Stimulated activated CD4-positive, alpha-beta T cell treated with anti-CD3 and anti-CD28 coated beads, Interleukin-4, amount 100 ng/mL, for 48 hours (primary cell): Measurements from ENCODE around the gene TOE1.
"Not testable (repeated sequence)": the region's sequence is repeated elsewhere in the genome, so short reads cannot be mapped to it uniquely, and the experiment has no call there.

Source experiments
- DNase-seq, 2 donors: peaks; one replicate each; pipeline ENCODE4 v3.0.0-alpha.2; 2020; ENCODE audit warnings: low read depth in 2 of 2

The TOE1 gene

DNA sequence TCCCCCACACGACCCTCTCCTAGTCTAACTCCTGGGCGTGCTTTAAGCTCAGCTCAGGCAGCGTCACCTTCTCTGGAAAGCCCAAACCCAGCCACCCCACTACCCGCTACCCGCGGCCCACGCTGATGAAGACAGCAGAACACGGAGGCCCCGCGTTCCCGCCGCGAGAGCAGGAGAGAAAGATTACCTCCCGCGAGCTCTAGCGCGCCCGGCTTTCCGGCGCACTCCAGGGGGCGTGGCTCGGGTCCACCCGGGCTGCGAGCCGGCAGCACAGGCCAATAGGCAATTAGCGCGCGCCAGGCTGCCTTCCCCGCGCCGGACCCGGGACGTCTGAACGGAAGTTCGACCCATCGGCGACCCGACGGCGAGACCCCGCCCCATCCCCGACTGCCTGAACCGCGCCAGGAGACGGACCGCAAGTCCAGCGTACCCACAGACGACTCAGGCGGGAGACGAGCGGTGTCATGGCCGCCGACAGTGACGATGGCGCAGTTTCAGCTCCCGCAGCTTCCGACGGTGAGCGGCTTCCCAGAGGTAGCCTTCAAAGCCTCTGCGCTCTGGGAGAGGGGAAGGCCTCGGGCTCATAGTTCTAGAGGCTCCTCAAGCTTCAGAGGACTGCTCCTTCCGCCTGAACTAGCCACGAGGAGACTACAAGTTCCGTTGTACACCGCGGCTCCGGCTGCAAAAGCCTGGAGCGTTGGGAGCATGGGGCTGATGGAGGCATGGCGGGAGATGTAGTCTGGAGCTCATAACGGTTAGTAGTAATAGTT, at the start of gene TOE1, which contains the start of gene MUTYH:
TSS of gene TOE1 (plus strand) at position 382 of the 770 bp plus-strand sequence. CDS start at position 465, 83 bp downstream.
TSS of gene MUTYH (minus strand) at position 652 of the 770 bp plus-strand sequence. CDS start 5,935 bp downstream, outside the sequence.
- peak; percentile 91 to 97 for DNase-seq

DNA sequence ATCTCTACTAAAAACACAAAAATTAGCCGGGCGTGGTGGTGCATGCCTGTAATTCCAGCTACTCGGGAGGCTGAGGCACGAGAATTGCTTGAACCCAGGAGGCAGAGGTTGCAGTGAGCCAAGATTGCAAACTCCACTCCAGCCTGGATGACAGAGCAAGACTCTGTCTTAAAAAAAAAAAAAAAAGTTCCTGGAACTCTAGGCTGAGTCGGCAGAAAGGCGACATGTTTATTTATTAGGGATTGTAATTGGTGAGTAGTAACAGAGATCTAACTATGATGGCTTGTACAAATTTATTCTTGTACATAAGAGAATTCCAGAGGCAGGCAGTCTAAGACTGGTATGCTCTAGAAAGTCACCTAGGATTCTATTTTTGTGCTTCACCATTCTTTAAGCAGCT, 49.0 kb upstream of the TOE1 start:
- not testable (repeated sequence) for DNase-seq

DNA sequence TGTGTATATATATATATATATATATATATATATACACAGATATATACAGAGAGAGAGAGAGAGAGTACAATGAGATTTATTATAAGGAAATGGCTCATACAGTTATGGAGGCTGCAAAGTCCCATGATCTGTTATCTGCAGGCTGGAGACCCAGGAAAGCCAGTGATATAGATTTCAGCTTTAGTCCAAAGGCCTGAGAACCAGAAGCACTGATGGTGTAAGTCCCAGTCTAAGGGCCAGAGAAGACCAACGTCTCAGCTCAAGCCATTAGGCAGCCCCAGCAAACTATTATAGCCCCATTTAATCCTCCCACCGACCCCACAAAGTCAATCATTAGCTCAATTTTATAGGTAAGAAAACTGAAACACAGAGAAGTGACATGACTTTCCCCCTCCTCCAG, 48.3 kb upstream of the TOE1 start:
- no peak for DNase-seq

DNA sequence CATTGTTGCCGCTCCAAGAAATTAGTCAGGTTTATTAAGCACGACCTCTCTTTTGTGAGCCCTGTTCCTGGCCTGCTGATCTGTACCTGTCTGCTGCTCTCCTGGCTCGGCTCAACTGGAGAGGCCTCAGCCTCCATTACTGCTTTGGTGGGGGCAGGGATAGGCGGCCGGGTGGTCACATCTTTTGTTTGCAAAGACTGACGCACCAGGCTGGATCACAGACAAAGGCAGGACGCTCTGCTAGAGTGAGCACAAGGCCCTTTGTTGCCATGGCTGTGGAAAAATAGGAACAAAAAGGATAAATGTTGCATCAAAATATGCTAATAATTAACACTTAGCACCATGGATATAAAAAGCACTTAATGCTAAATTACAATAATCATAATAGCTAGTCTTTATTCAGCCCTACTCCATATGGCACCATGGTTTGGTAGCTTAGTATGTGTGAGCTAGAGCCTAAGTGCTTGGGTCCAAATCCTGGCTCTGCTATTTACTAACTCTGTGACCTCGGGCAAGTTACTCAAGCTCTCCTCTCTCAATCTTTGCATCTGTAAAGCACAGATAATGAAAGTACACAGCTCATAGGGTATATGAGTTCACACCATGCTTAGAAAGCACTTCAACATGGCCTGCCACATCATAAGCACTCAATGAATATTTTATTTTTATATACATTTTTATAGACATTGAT, 42.2 kb upstream of the TOE1 start:
- DNase-seq: no peak

DNA sequence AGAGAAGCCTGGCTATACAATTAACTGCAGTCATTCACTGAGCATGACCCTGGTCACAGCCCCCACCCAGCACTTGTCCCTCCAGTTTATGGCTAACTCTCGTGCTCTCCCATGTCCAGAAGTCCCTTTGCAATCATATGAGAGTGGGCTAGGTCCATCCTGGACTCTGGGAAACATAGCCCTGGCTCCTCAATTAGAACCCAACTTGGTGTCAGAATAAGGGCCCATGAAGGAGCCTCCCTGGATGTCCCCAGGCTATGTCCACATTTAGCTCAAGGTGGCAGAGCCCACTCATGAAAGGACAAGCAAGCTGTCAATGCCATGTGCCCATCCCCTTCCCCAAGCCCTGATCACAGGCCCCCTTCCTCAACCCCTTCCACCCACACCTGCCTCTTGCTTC, 40.7 kb upstream of the TOE1 start:
- no peak for DNase-seq

DNA sequence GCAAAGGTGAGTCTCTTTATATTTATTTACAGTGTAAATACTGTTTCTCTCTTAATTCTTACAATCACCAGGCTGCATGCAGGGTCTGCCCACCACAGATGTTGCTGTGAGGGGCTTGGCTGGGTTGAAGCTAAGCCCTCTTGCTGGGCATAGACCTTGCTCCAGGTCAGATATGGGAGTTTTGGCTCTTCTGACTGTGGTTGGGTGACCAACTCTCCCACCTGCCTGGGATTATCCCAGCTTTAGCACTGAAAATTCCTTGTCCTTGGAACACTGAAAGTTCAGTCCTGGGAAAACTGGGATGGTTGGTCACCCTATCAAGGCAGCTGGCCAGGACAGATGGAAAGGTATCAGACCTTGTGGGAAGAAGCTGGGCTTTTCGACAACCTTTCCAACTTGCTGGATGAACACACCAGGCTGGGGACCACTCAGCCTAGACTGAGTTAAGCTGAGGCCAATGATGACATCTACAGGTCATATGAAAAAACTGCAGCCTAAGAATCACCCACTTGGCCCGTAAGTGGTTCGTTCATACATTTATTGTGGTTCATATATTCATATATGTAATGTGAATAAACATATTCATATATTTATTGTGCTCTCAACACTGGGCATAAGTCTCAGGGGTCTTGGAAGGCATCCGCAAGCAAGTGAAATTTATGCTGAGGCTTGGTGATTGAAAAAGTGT, 39.8 kb upstream of the TOE1 start:
- no peak for DNase-seq

DNA sequence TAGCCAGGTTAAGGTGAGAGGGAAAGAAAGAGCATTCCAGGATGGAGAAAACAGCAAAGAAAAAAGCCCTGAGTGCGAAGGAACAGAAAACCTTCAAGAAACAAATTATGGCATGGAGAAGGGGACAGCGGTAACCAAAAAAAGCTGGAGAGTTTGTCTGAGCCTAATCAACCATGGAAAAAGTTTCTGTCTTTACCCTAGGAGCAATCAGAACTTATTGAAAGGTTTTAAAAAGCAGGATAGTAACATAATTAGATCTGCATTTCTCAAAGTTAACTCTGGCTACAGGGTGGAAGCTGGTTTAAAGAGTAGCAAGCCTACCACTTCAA, 39.3 kb upstream of the TOE1 start:
- no peak for DNase-seq

DNA sequence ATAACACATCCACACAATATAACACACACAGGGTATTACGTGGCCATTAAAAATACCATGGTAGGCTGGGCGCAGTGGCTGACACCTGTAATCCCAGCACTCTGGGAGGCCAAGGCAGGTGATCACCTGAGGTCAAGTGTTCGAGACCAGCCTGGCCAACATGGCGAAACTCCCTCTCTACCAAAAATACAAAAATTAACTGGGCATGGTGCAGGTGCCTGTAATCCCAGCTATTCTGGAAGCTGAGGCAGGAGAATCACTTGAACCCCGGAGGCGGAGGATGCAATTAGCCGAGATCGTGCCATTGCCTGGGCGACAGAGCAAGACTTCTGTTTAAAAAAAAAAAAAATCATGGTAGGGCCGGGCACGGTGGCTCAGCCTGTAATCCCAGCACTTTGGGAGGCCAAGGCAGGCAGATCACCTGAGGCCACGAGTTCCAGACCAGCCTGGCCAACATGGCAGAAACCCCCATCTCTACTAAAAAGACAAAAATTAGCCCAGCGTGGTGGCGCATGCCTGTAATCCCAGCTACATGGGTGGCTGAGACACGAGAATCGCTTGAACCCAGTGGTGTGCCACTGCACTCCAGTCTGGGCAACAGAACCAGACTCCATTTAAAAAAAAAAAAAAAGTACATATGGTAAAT, 37.3 kb upstream of the TOE1 start:
- DNase-seq: no peak

DNA sequence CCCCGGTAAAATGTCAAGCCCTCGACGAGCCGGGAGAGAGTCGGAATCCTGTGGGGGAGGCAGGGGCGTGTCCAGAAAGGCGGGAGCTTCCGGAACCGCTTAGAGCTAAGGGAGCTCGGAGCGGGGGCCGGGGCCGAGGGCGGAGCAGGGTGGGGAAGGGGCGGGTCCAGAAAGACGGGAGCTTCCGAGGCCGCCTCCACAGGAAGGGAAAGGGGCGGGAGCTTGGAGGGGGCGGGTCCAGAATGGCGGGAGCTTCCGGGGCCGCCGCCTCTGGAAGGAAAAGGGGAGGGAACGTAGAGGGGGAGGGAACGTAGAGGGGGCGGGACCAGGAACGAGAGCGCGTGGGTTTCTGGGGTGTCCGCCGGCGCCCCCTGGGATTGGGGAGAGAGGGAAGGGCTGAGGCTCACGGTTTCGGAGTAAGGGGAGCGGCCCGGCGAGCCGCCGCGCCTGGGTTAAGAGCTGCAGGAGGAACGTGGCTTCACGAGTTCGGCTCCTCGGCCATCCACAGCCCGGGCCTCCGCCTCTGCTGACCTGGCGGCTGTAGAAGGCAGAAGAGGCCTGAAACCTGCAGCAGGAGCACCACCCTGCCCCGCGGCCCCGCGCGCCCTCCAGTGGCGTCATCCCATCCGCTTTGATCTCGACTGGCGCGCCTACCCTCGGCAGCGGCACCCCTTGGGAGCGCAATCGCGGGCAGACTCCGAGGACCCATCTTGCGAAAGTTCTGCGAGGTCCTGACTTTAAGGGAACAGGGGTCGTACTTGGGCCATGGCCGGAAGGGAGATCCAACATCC, 36.3 kb upstream of the TOE1 start:
- DNase-seq: peak; percentile 98 to 99

DNA sequence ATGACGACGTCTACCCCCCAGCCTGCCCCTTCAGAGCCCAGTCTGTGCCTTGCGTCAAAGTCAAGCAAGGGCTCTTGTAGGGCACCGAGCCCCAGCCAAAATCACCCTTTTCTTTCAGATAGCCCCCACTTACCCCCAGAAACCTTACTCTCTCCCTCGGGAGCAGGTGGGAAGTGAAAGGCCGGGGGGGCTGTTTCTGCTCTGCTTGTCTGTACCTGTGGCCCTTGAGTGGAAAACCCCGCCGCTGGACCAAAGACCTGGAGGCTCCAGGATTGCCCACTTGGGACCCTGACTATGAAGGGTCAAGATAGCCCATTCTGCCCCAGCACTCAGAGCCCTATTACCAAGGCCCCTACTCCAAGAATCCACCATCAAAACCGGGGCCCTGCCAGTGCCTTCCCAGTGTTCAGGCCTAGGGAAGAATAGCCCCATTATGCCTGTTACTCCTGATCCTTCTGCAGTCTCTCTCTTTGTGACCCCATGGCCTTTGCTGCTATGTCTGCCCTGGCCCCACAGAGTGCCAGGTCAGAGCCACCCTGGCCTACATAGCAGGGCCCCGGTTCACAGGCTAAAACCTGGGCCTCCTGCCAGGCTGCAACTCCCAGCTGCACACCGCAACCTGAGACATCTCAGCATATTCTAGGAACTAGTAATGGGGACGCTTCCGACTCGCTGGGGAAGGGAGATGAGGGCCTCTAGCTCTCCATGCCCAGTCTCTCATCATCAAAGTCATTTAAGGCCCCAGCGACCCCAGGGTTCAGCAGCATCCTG, 35.5 kb upstream of the TOE1 start:
- DNase-seq: no peak

DNA sequence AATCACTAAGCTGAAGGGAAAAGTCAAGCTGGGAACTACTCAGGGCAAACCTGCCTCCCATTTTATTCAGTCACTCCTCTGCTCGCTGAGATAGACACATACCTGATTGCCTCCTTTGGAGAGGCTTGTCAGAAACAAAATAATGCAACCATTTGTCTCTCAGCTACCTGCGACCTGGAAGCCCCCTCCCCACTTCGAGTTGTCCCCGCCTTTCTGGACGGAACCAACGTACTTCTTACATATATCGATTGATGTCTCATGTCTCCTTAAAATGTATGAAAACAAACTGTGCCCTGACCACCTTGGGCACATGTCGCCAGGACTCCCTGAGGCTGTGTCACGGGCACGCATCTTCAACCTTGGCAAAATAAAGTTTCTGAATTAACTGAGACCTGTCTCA, 34.7 kb upstream of the TOE1 start:
- no peak for DNase-seq

DNA sequence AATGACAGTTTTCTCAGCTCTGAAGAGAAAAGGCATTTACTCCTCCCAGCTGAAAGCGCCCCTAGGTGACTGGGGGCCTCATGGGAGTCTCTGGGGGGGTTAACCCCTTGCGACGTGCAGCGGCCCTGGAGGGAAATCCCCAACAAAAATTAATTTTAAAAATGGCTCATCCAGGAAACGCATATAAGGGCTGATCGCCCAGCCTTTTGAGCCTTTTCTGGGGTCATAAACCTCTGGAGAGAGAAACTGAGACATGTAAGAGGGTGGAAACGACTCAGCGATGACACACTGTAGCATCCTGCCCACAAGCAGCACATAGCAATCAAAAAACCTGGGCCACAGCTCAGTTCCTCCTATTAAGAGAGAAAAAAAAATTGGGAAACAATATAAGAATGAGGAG, 33.7 kb upstream of the TOE1 start:
- DNase-seq: peak in 1 of 2 donors; percentile 45

DNA sequence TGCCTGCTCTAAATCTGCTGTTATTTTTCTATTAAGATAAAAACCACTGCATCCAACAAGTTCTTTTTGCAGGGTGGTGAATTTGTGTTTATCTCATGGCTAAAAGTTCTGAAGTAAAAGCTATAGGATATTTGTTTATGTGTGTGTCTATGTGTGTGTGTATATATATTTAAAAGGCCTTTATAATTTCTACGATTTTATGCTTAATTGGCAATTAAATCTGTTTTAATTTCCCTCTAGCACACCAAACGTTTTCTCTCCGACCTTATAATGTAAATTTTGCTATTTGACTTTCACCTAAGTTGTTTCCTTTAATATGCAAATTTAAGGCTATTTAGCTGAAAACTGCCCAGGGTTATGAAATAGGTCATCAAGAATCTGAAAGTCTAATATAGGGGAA, 33.1 kb upstream of the TOE1 start:
- DNase-seq: no peak

DNA sequence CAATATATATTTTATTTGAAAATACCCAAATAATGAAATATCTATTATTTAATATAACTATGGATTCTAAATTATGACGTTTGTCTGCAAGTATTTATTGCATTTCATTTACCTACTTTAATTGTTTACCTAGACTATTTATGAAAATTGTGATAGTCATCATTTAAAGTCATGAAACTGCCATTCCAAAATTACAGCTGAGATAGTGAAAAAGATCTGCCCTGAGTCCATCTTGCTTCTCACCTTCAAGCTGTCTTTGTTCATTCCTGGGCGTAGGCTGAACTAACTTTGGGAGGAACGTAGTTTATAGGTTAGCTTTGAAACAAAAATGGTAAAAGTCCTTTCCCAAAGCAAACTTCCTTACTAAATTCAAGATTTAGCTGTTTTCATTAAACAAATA, 25.7 kb upstream of the TOE1 start:
- no peak for DNase-seq

DNA sequence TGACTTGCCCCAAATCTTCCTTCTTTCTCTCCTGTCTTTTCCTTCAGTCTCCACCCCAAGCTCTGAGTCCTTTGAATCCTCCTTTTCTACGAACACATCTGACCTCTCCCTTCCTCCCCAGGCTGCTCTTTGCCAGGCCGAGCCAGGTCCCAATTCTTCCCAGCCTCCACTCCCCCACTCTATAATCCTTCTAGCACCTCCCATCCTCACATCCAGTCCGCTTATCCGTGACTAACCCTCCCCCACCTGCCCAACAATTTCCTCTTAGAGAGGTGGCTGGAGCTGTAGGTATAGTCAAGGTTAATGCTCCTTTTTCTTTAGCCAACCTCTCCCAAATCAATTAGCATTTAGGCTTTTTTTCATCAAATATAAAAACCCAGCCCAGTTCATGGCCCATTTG, 22.8 kb upstream of the TOE1 start:
- DNase-seq: no peak

DNA sequence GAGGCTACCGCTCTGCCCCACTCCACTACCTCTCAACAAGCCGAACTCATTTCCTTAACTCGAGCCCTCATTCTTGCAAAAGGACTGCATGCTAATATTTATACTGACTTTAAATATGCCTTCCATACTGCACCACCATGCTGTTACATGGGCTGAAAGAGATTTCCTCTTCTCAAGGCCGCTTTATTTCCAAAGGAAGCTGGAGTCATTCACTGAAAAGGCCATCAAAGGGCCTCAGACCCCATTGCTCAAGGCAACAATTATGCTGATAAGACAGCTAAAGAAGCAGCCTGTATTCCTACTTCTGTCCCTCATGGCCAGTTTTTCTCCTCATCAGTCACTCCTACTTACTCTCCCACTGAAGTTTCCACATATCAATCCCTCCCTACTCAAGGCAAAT, 20.2 kb upstream of the TOE1 start:
- DNase-seq: no peak

DNA sequence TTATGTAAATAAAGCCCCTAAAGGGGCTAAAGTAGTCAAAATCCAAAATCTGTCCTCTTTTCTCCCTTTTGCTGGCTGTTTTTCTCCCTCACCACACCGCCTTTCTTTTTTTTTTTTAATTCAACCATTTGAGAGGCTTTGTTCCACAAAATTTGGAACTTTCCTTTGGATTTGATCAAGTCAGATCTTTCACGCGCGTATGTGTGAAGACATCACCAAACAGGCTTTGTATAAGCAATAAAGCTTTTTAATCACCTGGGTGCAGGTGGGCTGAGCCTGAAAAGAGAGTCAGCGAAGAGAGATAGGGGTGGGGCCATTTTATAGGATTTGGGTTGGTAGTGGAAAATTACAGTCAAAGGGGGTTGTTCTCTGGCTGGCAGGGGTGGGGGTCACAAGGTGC, 18.5 kb upstream of the TOE1 start:
- no peak for DNase-seq

DNA sequence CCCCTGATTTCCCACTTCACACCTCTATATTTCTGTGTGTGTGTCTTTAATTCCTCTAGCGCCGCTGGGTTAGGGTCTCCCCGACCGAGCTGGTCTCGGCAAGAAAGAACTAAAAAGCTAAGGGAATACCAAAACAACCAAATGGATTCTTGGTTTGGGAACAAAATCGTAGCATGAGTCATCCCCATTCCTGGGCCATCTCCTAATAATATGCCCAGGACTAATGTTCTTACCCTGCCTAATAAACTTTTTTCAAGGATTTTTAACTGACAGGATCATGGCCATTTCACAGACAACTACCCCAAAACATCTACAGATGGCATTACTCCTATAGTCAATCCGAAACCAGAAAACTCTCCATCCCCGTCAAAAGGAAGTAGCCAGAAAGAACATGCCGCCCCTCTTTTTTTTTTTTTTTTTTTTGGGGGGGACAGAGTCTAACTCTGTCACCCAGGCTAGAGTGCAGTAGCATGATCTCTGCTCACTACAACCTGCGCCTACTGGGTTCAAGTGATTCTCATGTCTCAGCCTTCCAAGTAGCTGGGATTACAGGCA, 17.4 kb upstream of the TOE1 start:
- DNase-seq: no peak

DNA sequence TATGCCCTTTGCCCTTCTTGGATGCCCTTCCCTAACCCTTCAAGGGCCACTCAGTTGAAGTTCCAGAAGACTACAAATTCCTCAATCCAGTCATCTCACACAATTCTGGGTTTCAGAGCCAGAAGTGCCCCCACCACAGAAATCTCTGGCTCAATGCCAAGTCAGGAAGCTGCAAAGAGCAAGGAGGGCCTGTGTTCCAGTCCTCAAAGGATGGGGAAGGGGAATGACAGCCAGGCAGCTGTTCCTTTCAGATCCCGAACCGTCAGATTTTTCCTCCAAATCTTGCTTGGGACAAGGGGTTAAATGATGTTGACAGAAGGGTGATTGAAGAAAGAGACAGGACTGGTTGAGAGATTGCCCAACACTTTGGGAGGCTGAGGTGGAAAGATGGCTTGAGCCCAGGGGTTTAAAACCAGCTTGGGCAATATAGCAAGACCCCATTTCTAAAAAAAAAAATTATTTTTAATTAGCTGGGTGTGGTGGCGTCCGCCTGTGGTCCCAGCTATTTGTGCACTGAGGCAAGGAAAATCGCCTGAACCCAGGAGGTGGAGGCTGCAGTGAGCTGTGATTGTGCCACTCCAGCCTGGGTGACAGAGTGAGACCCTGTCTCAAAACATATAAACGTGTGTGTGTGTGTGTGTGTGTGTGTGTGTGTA, 14.0 kb upstream of the TOE1 start:
- no peak for DNase-seq
